Activated T-helper 2 cell treated with anti-CD3 and anti-CD28 coated beads, Interferon-gamma antibody, Interleukin-2, Interleukin-4, amounts not matched to agents 10 μg/mL and 5 μg/mL and 100 μg/mL, durations not matched to agents 14 hours and 24 hours and 36 hours (primary cell): ENCODE data around the gene ADCY9. TPM values are rescaled to one million over a fixed set of nuclear protein-coding genes. Genes with fewer than 3 reads are reported as not detected.

Source experiments
- DNase-seq: peaks from one replicate; pipeline ENCODE4 v3.0.0; 2021; ENCODE audit warnings: low spot score
- H3K27ac Mint-ChIP-seq: one replicate; pipeline ENCODE4 v1.8.0; 2021; ENCODE audit warnings: mixed read lengths
- H3K27me3 Mint-ChIP-seq: one replicate; pipeline ENCODE4 v1.8.0; 2021; ENCODE audit warnings: low read depth, mixed read lengths
- H3K36me3 Mint-ChIP-seq: one replicate; pipeline ENCODE4 v1.8.0; 2021; ENCODE audit warnings: low read depth, mixed read lengths
- H3K4me1 Mint-ChIP-seq: one replicate; pipeline ENCODE4 v1.8.0; 2021; ENCODE audit warnings: low read depth, mixed read lengths
- H3K4me3 Mint-ChIP-seq: one replicate; pipeline ENCODE4 v1.8.0; 2021; ENCODE audit warnings: low read depth, mild to moderate bottlenecking, moderate library complexity, mixed read lengths
- H3K9me3 Mint-ChIP-seq: one replicate; pipeline ENCODE4 v1.8.0; 2021; ENCODE audit warnings: mixed read lengths
- intact Hi-C: fragments of 100-400 bp; cut with micrococcal nuclease; formaldehyde crosslinking; loops from one replicate; pipeline ENCODE4 v1.15.1; 2023
- total RNA-seq: library from RNA; stranded (reverse); gene quantifications from 2 replicates; pipeline ENCODE4 v1.2.3, GENCODE V29; 2022

The ADCY9 gene
- total RNA-seq, 1 donor from 2014 or later: 7.7 TPM

GRCh38 chr16:4005731-4006130 lies 110.5 kb downstream of the ADCY9 start:
- no peaks in the 10 kb centered on the region for H3K9me3 Mint-ChIP-seq
- no peaks in the 10 kb centered on the region for H3K4me1 Mint-ChIP-seq
- H3K27ac Mint-ChIP-seq: no peak overlapping the region
- H3K27me3 Mint-ChIP-seq: no peaks in the 10 kb centered on the region
- intact Hi-C loops: no loop called here
- DNase-seq: no peak
- H3K36me3 Mint-ChIP-seq: no peaks in the 10 kb centered on the region
- H3K4me3 Mint-ChIP-seq: no peak overlapping the region

GRCh38 chr16:4005281-4005680 lies 111.0 kb downstream of the ADCY9 start:
- peaks cover 3% of the 10 kb centered on the region for H3K4me1 Mint-ChIP-seq
- no peak overlapping the region for H3K27ac Mint-ChIP-seq
- no peaks in the 10 kb centered on the region for H3K9me3 Mint-ChIP-seq
- H3K4me3 Mint-ChIP-seq: no peak overlapping the region
- DNase-seq: no peak
- H3K27me3 Mint-ChIP-seq: no peaks in the 10 kb centered on the region
- H3K36me3 Mint-ChIP-seq: no peaks in the 10 kb centered on the region
- intact Hi-C loops: no loop called here

GRCh38 chr16:4004206-4004605 lies 112.0 kb downstream of the ADCY9 start:
- H3K27ac Mint-ChIP-seq: no peak overlapping the region
- H3K36me3 Mint-ChIP-seq: no peaks in the 10 kb centered on the region
- intact Hi-C loops: no loop called here
- no peak overlapping the region for H3K4me3 Mint-ChIP-seq
- no peaks in the 10 kb centered on the region for H3K9me3 Mint-ChIP-seq
- no peak for DNase-seq
- peaks cover 14% of the 10 kb centered on the region for H3K4me1 Mint-ChIP-seq
- no peaks in the 10 kb centered on the region for H3K27me3 Mint-ChIP-seq

GRCh38 chr16:4003576-4003975 lies 112.7 kb downstream of the ADCY9 start:
- DNase-seq: no peak
- H3K36me3 Mint-ChIP-seq: no peaks in the 10 kb centered on the region
- H3K4me3 Mint-ChIP-seq: no peak overlapping the region
- intact Hi-C loops: no loop called here
- no peak overlapping the region for H3K27ac Mint-ChIP-seq
- H3K4me1 Mint-ChIP-seq: peaks cover 15% of the 10 kb centered on the region
- no peaks in the 10 kb centered on the region for H3K9me3 Mint-ChIP-seq
- no peaks in the 10 kb centered on the region for H3K27me3 Mint-ChIP-seq

- Mint-ChIP-seq H3K4me3 (no peak overlapping the region), H3K4me1 (peaks cover 15% of the 10 kb centered on the region)
- DNase-seq: no peak
These were observed 113.1 kb downstream of the ADCY9 start for GRCh38 chr16:4003166-4003565.

GRCh38 chr16:4002121-4002520 lies 114.1 kb downstream of the ADCY9 start:
- Mint-ChIP-seq H3K36me3 (no peaks in the 10 kb centered on the region), H3K27me3 (no peaks in the 10 kb centered on the region), H3K27ac (no peak overlapping the region), H3K4me1 (peaks cover 15% of the 10 kb centered on the region), H3K4me3 (no peak overlapping the region), H3K9me3 (no peaks in the 10 kb centered on the region)
- intact Hi-C loops: no loop called here
- no peak for DNase-seq

More at GRCh38 chr16:4003166-4003565, 113.1 kb downstream of the ADCY9 start:
- Mint-ChIP-seq H3K9me3 (no peaks in the 10 kb centered on the region), H3K36me3 (no peaks in the 10 kb centered on the region), H3K27me3 (no peaks in the 10 kb centered on the region), H3K27ac (no peak overlapping the region)
- intact Hi-C loops: no loop called here

GRCh38 chr16:3999479-4000325 lies 116.5 kb downstream of the ADCY9 start:
- intact Hi-C loops: no loop called here
- H3K36me3 Mint-ChIP-seq: no peaks in the 10 kb centered on the region
- no peaks in the 10 kb centered on the region for H3K9me3 Mint-ChIP-seq
- no peak overlapping the region for H3K27ac Mint-ChIP-seq
- H3K4me3 Mint-ChIP-seq: peak overlapping the region; percentile 20
- H3K4me1 Mint-ChIP-seq: peaks cover 15% of the 10 kb centered on the region
- H3K27me3 Mint-ChIP-seq: no peaks in the 10 kb centered on the region
- no peak for DNase-seq

- no peak for DNase-seq
- Mint-ChIP-seq H3K27me3 (no peaks in the 10 kb centered on the region), H3K4me3 (no peak overlapping the region), H3K9me3 (no peaks in the 10 kb centered on the region), H3K27ac (no peak overlapping the region), H3K36me3 (no peaks in the 10 kb centered on the region), H3K4me1 (peaks cover 15% of the 10 kb centered on the region)
- intact Hi-C loops: no loop called here
These were observed 117.3 kb downstream of the ADCY9 start for GRCh38 chr16:3998793-3999478.

- Mint-ChIP-seq H3K36me3 (no peaks in the 10 kb centered on the region), H3K4me3 (no peak overlapping the region), H3K27me3 (no peaks in the 10 kb centered on the region), H3K4me1 (peaks cover 15% of the 10 kb centered on the region), H3K27ac (no peak overlapping the region), H3K9me3 (no peaks in the 10 kb centered on the region)
- intact Hi-C loops: no loop called here
- DNase-seq: no peak
These were observed 118.9 kb downstream of the ADCY9 start for GRCh38 chr16:3997231-3997841.

GRCh38 chr16:3995001-3995400 lies 121.2 kb downstream of the ADCY9 start:
- no peak overlapping the region for H3K4me3 Mint-ChIP-seq
- H3K27ac Mint-ChIP-seq: no peak overlapping the region
- H3K9me3 Mint-ChIP-seq: no peaks in the 10 kb centered on the region
- DNase-seq: no peak
- no peaks in the 10 kb centered on the region for H3K27me3 Mint-ChIP-seq
- intact Hi-C loops: no loop called here
- H3K36me3 Mint-ChIP-seq: no peaks in the 10 kb centered on the region
- peaks cover 9% of the 10 kb centered on the region for H3K4me1 Mint-ChIP-seq

- no peak overlapping the region for H3K27ac Mint-ChIP-seq
- H3K4me3 Mint-ChIP-seq: no peak overlapping the region
These were observed 123.0 kb downstream of the ADCY9 start for GRCh38 chr16:3993052-3993785.

GRCh38 chr16:3992297-3993051 lies 123.8 kb downstream of the ADCY9 start:
- H3K27me3 Mint-ChIP-seq: no peaks in the 10 kb centered on the region
- no peak overlapping the region for H3K4me3 Mint-ChIP-seq
- no peaks in the 10 kb centered on the region for H3K36me3 Mint-ChIP-seq
- no peaks in the 10 kb centered on the region for H3K4me1 Mint-ChIP-seq
- DNase-seq: no peak
- no peak overlapping the region for H3K27ac Mint-ChIP-seq
- no peaks in the 10 kb centered on the region for H3K9me3 Mint-ChIP-seq
- intact Hi-C loops: no loop called here

More at GRCh38 chr16:3993052-3993785, 123.0 kb downstream of the ADCY9 start:
- Mint-ChIP-seq H3K27me3 (no peaks in the 10 kb centered on the region), H3K36me3 (no peaks in the 10 kb centered on the region), H3K4me1 (no peaks in the 10 kb centered on the region), H3K9me3 (no peaks in the 10 kb centered on the region)
- intact Hi-C loops: no loop called here
- no peak for DNase-seq
